Hepatocyte (in vitro differentiated cells): ENCODE results near the gene VAV2.

ENCODE experiments used
- EZH2phosphoT487 ChIP-seq: fragments of 200-600 bp; sonication (generic); IDR thresholded peaks from one replicate; pipeline ENCODE4 v1.6.1; 2018; ENCODE audit warnings: antibody characterized with exemption, mild to moderate bottlenecking, low read depth, moderate library complexity; ENCODE audit not compliant: unreplicated experiment, severe bottlenecking
- TF ChIP-seq, protein P1 (sequence below): fragments of 200-600 bp; sonication (generic); IDR thresholded peaks from 2 replicates; pipeline ENCODE4 v1.5.1; 2016; ENCODE audit warnings: antibody characterized with exemption, mild to moderate bottlenecking; ENCODE audit not compliant: poor library complexity

- TF ChIP-seq, protein P1, sequence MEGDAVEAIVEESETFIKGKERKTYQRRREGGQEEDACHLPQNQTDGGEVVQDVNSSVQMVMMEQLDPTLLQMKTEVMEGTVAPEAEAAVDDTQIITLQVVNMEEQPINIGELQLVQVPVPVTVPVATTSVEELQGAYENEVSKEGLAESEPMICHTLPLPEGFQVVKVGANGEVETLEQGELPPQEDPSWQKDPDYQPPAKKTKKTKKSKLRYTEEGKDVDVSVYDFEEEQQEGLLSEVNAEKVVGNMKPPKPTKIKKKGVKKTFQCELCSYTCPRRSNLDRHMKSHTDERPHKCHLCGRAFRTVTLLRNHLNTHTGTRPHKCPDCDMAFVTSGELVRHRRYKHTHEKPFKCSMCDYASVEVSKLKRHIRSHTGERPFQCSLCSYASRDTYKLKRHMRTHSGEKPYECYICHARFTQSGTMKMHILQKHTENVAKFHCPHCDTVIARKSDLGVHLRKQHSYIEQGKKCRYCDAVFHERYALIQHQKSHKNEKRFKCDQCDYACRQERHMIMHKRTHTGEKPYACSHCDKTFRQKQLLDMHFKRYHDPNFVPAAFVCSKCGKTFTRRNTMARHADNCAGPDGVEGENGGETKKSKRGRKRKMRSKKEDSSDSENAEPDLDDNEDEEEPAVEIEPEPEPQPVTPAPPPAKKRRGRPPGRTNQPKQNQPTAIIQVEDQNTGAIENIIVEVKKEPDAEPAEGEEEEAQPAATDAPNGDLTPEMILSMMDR = no peak
- no peak for TF ChIP-seq EZH2phosphoT487
These were observed 74.7 kb downstream of the VAV2 start for GRCh38 chr9:133917375-133917774.
